NT2/D1 (cell line): ENCODE data around the gene SAMD14.

Experiments used
- SUZ12 ChIP-seq: IDR thresholded peaks from 2 replicates; pipeline ENCODE4 v1.6.1; 2011; ENCODE audit not compliant: insufficient read length, insufficient read depth; ENCODE audit errors: extremely low read depth
- YY1 ChIP-seq: IDR thresholded peaks from 2 replicates; pipeline ENCODE4 v1.6.1; 2011; ENCODE audit not compliant: insufficient read length, insufficient read depth

DNA sequence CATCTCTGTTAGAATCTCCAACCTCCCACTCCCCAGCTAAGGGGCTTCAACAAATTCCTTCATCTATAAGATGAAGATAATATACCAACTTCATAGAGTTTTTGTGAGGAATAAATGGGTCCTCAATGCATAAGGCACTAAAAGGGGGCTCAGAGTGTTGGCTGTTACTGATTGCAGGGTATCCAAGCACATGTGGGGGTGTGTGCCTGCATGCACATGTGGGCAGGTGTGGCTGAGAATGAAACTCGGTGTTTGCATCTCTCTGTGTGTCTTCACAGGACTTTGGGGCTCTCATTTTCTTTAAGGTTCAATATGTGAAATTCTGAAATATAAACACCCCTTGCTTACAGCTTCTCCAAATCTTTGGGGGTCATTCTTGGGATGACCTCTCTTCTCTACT lies 24.6 kb upstream of the SAMD14 start:
- TF ChIP-seq YY1 (no peak), SUZ12 (no peak)
